Stimulated activated CD4-positive, alpha-beta T cell treated with anti-CD3 and anti-CD28 coated beads, Interleukin-1b, Interleukin-23, amount 100 ng/mL, for 4 hours (primary cell): ENCODE data around the gene EIF5A.

Experiments used
- DNase-seq, 2 donors: peaks; one replicate each; pipeline ENCODE4 v3.0.0-alpha.2; 2020; ENCODE audit warnings: low read depth in 2 of 2

The EIF5A gene

DNA sequence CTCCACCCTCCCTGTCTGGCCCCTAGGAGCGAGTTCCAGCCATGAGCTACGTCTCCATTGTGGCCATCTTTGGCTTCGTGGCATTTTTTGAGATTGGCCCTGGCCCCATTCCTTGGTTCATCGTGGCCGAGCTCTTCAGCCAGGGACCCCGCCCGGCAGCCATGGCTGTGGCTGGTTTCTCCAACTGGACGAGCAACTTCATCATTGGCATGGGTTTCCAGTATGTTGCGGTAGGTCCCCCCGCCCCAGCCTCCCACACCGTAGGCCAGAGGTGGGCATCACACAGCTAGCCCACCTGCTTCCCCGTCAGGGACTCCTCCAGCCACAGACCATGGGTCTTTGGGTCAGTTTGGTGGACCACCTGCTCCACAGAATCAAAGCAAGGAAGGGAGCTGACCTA, 21.7 kb upstream of the EIF5A start:
- no peak for DNase-seq

DNA sequence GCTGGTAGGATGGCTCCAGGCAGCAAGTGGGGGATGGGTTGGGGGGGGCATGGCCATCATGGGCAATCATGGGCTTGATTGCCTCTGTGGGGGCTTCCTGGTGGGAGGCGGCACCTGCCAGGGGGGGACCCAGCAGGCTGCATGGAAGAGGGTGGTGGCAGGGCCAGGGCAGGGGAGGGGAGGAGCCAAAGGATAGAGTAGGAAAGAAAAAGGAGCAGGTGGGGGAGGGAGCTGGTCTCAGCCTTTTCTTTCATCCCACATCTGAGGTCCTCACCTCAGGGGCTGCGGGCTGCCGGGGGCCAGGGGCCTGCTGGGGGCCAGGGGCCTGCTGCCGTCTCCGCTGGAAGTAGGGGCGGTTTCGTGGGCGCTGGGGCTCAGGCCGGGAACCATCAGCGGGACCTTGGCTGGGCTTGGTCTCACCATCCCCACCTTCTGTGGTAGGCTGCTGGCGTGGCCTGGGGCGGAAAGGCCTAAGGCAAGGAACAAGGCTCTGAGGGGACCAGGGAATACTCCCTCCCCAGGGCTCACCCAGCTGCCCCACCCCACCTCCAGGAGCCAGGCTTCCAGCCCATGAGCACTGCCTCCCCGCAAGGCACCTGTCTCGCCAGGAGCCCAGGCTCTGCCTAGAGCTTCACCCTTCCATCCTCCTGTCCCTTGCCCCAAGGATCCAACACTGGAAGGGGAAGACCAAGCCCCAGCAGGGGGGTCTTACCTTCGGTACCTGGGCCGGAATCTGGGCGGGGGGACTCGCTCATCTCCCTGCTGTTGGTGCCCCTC, 18.0 kb upstream of the EIF5A start:
- DNase-seq = no peak

DNA sequence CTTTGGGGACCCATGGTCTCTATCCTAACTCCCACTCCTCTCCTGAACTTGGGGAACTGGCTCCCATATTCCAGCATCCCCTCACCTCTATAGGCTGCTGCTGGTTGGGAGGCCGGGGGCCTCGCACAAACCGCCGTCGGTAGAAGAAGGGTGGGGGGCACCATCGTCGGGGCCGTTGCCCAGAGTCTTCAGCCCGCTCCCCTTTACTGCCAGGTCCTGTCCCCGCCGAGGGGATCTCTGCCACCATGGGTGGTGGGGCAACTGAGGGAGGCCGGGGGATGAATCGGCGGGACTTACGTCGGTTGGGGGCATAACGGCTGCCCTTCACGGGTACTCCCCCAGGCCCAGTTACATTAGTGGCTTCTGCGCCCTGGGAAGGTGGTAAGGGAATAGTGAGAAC, 17.3 kb upstream of the EIF5A start:
- no peak for DNase-seq

DNA sequence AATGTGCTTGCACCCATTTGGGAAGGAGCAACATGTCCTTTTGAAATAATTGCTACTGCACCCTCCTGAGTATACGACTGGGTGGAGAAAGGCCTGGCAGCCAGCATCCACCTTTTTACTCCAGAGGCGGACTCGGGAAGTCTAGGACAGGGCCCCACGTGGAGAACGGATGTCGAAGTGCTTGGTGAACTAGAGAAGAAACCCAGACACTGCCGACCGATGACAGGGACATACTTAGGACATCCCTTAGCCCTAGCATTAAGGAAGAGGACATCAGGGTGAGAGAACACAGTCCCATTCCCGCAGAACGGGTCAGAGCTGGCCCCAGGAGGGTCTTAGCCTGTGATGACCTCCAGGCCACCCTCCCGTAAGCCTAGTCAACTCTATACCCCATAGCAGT, 16.7 kb upstream of the EIF5A start:
- DNase-seq = no peak

DNA sequence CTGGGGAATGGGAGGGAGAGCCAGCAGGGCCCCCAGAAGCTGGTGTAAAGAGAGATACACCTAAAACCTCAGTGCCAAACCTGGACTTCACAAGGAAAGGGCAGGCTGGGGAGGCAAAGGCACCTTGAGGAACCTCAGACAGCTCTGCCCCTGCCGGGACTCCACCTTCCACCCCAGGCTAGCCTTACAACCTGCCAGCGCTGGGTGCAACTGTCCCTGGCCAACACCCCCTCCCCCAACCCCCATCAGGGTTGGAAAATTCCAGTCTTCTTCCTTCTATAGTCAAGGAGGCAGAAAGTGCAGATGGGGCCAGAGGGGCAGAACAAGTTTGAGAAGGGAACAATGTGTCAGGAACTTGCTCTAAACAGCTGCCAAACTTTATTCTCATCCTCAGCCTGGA, 15.2 kb upstream of the EIF5A start:
- no peak for DNase-seq

DNA sequence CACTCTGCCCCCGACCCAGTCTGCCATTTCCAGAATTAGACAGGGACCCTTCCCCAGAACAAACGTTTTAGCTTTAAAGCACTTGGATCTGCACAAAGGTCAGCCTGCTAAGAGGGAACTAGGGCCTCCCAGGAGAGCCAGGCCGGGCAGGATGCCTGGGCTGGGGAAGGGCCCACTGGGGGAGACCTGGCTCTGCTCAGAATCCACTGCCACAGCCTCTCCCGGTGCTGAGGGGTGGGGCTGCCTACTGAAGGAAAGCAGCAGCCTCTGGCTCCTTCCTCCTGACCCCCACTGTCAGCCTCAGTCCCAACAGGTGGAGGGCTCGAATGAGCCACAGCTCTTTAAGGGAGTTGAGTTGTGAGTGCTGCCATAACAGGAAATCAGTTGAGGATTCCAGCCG, 14.7 kb upstream of the EIF5A start:
- no peak for DNase-seq

DNA sequence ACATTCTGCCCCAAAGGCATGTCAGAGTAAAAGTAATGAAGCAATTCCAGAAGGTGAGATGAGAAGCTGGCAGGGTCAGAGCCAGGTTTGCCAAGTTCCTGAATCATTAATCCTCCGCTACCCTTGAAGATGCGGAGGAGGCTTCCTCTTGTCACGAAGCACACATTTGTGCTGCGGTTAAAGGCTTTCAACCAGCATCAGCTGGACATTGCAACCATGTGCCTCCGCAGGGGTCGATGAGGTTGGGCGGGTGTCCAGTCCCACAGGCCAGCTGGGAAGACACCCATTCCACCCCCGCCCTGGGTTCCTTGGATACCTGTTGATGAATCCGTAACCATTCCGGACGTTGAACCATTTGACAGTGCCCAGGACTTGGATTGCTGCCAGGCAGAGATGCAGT, 14.3 kb upstream of the EIF5A start:
- DNase-seq = no peak

DNA sequence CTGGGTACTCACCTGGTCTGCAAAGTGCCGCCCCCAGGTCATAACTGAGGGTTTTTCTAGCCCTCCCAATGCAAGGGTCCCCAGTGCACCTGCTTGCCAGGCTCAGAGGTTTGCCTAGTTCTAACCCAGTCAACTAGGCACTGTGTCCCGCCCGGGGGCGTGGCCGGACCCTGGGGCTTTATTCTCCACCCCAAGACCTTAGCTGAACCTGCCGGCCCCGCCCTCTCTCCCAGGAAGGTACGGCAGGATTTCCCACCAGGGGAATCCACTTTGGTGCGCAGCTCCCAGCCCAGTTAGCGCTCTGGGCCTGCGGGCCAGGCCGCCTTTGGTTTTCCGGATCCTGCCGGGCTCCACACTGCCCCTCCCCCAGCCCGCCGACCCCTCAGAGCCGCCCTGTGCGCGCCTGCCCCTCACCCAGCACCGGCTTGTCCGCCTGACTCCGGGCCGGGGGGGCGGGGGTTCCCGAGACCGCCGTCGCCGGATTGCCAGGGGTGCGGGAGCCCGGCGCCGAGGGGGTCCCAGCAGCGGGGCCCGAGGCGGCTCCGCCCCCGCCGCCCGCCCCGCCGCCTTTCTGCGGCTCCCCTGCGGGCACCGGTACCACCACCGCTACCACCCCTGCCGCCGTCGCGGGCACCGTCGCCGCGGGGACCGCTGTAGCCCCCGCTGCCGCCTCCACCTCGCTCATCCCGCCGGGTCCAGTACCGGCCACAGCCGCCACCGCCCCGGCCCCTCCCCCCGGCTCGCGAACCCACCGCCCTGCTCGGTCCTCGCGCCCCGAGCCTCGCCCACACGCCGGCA, 13.4 kb upstream of the EIF5A start:
- DNase-seq = no peak

DNA sequence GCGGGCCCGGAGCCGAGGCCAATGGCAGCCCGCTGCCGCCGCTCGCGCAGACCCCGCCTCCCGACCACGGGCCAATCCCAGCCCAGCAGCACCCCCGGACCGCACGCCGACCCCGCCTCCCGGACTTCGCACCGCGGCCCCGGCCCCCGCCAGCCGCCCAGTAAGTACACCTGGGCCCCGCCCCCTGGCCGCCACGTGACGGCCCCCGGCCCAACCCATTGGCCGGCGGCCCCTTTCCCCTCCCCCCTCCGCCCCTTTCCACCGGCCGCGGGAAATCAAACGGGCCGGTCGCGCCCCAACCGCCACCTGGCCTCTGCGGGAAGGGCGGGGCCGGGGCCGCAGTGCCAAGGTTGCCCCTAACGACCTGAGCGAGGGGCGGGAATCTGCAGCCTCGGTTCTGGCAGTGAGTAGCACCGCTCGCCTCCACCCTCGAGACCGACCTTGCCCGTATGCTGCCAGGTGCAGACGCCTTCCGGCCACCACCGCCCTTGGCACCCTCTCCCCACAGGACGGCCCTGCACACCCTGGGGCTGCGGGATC, 12.7 kb upstream of the EIF5A start, which contains the start of gene YBX2:
YBX2 (minus strand) TSS at position 26 of the 540 bp plus-strand sequence. CDS start 139 bp downstream, outside the sequence.
- peak; percentile 59 to 71 for DNase-seq

DNA sequence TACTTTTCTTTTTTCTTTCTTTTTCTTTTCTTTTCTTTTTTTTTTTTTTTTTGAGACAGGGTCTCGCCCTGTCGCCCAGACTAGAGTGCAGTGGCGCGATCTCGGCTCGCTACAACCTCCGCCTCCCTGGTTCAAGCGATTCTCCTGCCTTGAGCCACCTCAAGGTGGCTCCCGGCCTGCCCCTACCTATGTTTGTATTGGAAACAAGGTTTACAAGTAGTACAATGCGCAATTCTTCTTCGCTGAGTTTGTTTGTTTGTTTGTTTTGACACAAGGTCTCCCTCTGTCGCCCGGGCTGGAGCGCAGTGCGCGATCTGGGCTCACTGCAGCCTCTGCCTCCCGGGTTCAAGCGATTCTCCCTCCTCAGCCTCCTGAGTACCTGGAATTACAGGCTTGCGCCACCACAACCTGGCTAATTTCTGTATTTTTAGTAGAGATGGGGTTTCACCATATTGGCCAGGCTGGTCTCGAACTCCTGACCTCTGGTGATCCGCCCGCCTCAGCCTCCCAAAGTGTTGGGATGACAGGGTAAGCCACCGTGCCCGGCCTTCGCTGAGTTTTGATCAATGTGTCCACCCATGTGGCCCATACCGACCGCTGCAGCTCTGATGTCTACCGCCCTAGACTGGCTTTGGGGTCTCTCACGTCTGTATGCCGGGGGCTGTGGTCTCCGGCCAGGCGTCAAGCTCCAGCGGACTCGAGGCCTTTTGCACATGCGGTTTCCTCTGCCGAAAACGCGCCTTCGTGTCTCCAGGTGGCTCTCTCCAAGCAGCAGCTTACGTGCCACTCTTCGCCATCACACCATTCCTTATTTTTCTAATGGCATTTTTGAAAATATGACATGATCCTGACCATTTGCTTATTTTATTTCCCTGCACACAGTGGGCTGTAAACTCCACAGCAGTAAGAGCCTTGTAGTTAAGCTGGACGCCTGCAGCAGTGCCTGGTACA, 11.9 kb upstream of the EIF5A start:
- no peak for DNase-seq

DNA sequence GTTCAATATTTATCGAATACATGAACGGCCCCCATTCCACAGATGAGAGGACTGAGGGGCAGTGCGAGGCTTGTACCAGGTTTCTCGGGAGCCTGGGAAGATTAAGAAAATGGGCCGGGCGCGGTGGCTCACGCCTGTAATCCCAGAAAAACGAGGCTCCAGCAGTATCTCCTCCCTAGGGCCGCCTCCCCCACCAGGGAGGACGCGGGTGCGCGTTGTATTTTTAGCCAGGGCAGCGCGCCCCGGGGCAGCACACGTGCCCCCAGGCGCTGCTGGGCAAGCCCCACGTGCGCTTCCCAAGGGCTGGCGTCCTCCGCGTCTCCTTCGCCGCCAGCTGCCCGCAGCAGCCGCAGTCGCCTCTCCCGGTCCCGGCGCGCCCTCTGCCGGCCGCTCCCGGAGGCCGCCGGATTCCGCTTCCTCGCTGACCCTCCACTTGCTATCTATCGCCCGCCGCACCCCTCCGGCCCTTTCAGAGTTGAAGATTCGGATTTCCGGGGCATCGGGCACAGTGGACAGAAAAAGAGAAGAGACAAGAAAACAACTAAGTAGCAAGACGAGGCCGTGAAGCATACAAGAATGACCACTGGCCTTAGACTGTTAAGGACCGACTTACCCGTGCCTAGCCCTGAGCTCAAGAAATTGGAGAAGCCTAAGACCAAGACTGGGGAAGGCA, 11.1 kb upstream of the EIF5A start:
- DNase-seq = peak; percentile 60 to 66

DNA sequence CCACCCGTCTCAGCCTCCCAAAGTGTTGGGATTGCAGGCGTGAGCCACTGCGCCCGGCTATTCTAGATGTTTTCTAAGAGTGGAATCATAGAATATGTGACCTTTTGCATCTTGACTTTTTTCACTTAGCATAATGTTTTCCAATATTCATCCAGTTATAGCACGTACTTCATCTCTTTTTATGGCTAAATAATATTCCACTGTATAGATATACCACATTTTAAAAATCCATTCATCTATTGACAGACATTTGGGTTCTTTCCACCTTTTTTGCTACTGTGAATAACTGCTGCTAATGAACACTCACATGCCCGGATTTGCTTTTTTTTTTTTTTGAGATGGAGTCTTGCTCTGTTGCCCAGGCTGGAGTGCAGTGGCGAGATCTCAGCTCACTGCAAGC, 3.2 kb upstream of the EIF5A start:
- no peak for DNase-seq

DNA sequence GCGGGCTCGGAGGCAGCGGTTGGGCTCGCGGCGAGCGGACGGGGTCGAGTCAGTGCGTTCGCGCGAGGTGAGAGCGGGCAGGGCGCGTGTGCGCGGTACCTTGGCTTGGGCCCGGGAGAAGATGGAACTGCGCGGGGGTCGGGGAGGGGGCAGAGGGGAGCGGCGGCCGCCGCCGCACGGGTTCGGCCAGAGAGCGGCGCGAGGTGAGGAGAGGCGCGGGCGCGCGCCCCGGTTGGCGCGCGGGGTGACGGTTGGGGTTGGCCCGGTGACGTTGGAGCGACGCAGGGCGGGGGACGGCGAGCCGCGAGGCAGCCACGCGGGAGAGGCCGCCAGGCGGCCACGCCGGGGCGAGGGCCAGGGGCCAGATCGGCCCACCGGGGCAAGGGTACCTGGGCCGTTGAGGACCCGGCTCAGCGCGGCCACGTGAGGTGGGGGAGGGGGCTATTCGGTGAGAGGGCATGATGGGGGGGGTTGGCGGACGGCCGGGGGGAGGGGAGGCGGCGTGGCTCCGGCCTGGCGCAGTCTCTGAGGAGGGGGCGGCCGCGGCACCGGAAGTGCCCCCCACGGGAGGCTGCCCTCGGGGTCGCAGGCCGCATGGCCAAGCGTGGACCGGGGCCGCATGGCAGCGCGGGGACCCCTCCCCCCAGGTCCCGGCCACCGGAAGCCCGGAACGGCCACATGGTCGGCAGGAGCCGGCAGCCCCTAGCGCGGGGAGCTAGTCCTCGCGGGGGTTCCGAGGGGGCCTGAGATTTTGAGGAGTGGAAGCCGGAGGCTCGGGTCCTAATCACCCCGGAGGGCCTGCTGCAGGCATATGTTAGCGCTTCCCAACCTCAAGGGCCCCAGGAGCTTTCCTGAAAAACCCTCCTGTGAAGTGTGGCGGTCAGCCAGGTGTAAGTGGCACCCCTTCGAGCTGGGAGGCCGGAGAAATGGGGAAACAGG, 527 bp downstream of the EIF5A start:
- DNase-seq = peak in 1 of 2 donors; percentile 44

DNA sequence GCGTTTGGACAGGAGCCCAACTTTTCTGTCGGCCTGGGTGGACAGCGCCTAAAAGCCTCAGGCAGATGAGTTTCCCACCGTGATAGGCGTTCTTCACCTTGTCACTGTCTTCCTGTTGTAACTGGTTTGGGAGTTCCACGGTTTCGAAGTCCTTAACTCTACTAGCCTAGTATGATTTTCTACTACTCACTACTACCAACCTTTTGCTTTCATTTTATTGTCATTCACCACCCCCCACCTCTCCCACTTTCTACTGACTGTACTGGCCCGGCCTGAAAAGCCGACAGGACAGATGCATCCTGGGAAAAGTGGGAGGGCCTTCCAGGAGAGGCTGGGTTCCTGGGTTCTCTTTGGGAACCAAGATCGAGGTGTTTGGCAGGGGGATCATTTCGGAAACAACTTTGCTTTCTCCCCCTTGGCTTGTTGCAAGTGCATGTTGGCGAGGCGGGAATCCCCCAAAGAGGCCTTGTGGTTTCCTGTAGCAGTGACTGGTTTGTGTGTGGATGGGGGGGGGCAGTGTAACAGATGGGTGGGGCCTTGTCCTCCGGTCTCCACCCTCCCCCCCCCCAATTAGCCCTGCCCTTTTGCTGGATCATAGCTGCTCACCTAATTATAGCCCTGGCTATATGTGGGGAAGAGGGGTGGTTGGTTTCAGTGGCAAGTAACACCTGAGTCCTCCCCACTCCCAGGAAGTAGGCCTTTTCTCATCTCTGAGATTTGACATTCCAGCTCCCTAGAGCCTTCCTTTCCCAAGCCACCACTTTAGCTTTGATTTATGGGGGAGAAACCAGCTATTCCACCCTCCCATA, 1.4 kb downstream of the EIF5A start:
- peak; percentile 70 to 81 for DNase-seq

DNA sequence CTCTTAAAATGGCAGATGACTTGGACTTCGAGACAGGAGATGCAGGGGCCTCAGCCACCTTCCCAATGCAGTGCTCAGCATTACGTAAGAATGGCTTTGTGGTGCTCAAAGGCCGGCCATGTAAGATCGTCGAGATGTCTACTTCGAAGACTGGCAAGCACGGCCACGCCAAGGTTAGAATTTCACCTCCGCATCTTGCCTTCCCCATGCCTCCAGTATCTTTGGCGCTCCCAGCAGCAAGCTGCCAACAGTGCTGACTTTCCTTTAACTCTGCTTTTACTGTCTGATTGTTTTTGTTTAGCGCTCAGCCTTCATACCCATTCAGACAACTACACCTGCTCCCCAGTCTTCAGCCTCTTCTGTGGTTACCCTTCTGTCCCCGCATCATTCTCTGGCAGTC, 2.2 kb downstream of the EIF5A start:
- no peak for DNase-seq

DNA sequence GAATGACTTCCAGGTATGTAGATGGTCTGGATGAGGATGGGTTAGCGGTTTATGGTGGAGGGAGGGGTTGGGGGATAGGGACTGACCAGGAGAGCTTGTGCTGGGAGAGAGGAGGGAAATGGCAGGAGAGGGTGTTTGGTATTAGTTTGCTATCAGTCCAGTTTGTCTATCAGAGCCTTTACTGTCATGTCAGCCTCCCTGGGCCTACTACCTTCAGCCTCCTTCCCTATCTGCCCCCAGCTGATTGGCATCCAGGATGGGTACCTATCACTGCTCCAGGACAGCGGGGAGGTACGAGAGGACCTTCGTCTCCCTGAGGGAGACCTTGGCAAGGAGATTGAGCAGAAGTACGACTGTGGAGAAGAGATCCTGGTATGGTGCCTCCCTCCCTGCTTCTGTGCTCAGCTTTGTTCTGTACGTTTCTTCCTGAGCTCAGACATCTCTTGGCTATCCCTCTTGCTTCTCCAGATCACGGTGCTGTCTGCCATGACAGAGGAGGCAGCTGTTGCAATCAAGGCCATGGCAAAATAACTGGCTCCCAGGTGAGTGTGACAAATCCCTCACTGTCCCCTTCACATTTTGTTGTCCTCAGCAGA, 3.8 kb downstream of the EIF5A start:
- DNase-seq = no peak

DNA sequence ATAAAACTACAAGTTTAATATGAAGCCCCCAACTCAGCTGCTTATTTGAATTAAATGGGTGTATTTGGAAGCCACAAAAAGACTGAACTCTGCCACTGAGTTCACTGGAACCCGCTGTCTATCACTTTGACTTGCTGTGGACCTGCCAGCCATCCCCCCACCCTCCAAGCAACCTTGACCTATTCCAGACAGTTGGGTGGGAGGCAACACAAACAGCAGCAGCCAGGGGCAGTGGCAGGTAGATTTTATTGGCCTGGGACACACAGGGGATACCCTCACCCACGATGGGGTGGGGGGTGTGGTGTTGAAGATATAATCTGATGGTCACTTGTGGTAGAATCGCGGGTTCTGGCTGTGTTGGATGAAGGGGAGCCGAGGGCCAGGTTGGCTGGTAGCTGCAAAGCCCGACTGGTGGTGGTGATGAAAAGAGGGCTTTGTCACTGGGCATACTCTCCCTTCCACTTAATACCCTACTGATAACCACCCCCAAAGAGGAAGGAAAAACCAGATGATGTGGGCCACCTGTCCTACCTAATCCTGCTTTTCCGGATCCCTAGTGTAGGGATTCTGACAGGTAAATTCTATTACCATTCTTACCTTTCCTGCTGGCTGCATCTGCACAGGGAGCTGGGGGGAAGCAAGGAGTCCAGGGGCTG, 5.1 kb downstream of the EIF5A start:
- DNase-seq = no peak
